ENCODE data around the gene CAMKMT.
"Not testable (repeated sequence)": the region's sequence is repeated elsewhere in the genome, so short reads cannot be mapped to it uniquely, and the experiment has no call there.

The CAMKMT gene

DNA sequence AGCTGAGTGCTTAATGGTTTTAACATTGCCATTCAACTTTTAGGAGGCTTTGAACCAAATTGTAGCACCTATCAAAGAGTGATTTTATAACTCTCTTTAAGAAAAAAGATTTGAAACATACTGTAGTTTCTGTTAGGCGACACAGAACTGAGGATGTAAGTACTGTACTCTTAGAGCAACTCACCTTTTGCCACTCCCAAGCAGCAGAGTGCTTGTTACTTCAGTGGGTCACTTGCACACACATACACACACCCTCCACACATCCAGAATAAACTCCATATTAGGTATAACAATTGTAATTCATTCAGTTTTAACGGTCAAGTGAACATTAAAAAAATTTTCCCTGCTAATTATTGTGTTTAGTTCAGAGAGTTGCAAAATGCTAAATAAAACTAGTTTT lies 118.3 kb downstream of the CAMKMT start:
- Histone ChIP-seq H3K36me3 (ENCODE audit: control insufficient read depth, insufficient read depth, low read length) (no peaks in the 10 kb centered on the region), H3K4me1 (ENCODE audit: control insufficient read depth, insufficient read depth, low read length) (peaks cover 4% of the 10 kb centered on the region), H3K9me3 (ENCODE audit: control insufficient read depth, insufficient read depth, low read length) (no peaks in the 10 kb centered on the region), H3K27me3 (ENCODE audit: control insufficient read depth, insufficient read depth, low read length) (no peaks in the 10 kb centered on the region), H3K9ac (ENCODE audit: low read depth, low read length) (no peak overlapping the region), H3K4me3 (ENCODE audit: low read depth, low read length) (no peak overlapping the region)

DNA sequence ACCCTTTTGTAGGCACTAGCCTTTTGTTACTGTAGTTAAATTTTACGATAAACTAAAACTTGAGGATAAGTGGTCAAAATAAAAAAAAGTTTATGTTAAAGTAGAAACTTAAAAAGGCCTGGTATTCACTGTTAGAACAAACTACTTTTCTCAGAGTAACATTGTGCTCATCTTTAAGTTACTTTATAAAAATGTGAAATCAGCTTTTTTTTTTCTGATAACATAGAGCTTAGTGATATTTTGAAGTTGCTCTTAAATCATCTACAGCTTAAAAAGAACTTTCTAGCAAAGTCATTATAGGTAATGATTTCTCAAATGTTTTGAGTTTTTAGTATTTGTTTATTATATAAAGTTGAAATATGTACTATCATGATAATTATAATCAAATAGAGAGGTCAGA lies 125.3 kb downstream of the CAMKMT start:
- Histone ChIP-seq H3K4me3 (ENCODE audit: low read depth, low read length) (no peak overlapping the region), H3K9ac (ENCODE audit: low read depth, low read length) (no peak overlapping the region), H3K27me3 (ENCODE audit: control insufficient read depth, insufficient read depth, low read length) (no peaks in the 10 kb centered on the region), H3K36me3 (ENCODE audit: control insufficient read depth, insufficient read depth, low read length) (no peaks in the 10 kb centered on the region), H3K9me3 (ENCODE audit: control insufficient read depth, insufficient read depth, low read length) (no peaks in the 10 kb centered on the region), H3K4me1 (ENCODE audit: control insufficient read depth, insufficient read depth, low read length) (no peaks in the 10 kb centered on the region)

DNA sequence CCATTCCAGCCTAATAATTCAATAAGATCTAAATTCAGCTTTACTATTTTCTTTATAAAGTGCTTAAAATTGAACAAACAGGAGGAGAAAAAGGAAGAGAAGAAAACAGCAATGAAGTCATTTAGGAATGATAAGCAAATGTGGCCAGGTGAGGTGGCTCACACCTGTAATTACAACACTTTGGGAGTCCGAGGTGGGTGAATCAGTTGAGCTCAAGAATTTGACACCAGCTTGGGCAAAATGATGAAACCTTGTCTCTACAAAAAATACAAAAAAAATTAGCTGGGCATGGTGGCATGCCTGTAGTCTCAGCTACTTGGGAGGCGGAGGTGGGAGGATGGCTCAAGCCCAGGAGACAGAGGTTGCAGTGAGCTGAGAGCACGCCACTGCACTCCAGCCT lies 129.0 kb downstream of the CAMKMT start:
- Histone ChIP-seq H3K4me1 (ENCODE audit: control insufficient read depth, insufficient read depth, low read length) (no peaks in the 10 kb centered on the region), H3K36me3 (ENCODE audit: control insufficient read depth, insufficient read depth, low read length) (no peaks in the 10 kb centered on the region), H3K4me3 (ENCODE audit: low read depth, low read length) (no peak overlapping the region), H3K27me3 (ENCODE audit: control insufficient read depth, insufficient read depth, low read length) (no peaks in the 10 kb centered on the region), H3K9ac (ENCODE audit: low read depth, low read length) (no peak overlapping the region), H3K9me3 (ENCODE audit: control insufficient read depth, insufficient read depth, low read length) (no peaks in the 10 kb centered on the region)

DNA sequence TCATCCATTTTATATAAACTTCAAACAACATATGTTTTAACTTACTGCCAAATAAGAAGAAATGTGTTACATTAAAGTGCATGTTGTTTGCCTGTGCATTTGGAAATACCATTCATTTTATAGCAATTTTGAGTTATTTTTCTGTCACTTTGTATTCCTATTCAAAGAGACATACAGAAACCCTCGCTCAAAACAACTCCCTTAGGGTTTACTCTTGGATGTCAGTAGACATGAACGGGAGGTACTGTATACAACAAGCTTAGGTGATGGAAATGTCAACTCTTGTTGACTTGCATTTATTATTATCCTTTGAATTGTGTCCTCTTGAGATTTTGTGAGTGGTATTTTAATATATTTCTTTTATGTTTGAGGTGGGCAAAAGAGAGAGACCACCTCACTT lies 132.3 kb downstream of the CAMKMT start:
- H3K36me3 ChIP-seq (ENCODE audit: control insufficient read depth, insufficient read depth, low read length), result no peaks in the 10 kb centered on the region
- H3K9me3 ChIP-seq (ENCODE audit: control insufficient read depth, insufficient read depth, low read length), result no peaks in the 10 kb centered on the region
- H3K27me3 ChIP-seq (ENCODE audit: control insufficient read depth, insufficient read depth, low read length), result no peaks in the 10 kb centered on the region
- no peak overlapping the region for H3K9ac ChIP-seq (ENCODE audit: low read depth, low read length)
- peaks cover 7% of the 10 kb centered on the region for H3K4me1 ChIP-seq (ENCODE audit: control insufficient read depth, insufficient read depth, low read length)
- no peak overlapping the region for H3K4me3 ChIP-seq (ENCODE audit: low read depth, low read length)

DNA sequence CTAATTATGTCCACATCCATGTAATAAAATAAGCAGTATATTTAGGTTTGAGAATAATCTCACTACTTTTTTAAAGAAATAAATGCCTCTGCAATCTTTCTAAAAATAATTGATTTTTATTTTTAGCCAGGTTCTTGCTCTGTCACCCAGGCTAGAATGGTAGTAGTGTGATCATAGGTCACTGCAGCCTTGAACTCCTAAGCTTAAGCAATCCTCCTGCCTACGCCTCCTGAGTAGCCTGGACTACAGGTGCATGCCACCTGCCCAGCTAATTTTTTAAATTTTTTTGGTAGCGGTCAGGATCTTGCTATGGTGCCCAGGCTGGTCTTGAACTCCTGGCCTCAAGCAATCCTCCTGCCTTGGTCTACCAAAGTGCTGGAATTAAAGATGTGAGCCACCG lies 133.3 kb downstream of the CAMKMT start:
- no peak overlapping the region for H3K9ac ChIP-seq (ENCODE audit: low read depth, low read length)
- H3K4me3 ChIP-seq (ENCODE audit: low read depth, low read length), result no peak overlapping the region
- H3K9me3 ChIP-seq (ENCODE audit: control insufficient read depth, insufficient read depth, low read length), result no peaks in the 10 kb centered on the region
- no peaks in the 10 kb centered on the region for H3K36me3 ChIP-seq (ENCODE audit: control insufficient read depth, insufficient read depth, low read length)
- no peaks in the 10 kb centered on the region for H3K27me3 ChIP-seq (ENCODE audit: control insufficient read depth, insufficient read depth, low read length)
- H3K4me1 ChIP-seq (ENCODE audit: control insufficient read depth, insufficient read depth, low read length), result peaks cover 10% of the 10 kb centered on the region

DNA sequence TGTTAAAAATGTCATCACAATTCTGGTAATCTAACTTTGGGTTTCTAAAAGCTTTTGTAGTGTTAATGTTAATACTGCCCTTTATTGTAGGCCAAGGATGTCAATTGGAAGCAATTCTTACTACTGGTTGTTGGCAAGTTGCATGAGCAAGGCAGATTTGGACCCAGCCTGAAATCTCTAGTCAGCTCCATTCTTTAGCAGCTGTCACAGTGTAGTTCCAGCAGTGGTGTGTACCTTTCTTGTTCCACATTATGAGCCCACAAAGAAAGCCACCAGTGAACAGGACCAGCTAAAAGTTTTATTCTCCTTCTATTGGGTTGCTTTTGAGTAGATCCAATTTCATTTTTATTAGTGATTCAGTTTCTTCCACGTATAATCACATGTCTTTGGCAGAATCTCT lies 133.8 kb downstream of the CAMKMT start:
- Histone ChIP-seq H3K9ac (ENCODE audit: low read depth, low read length) (no peak overlapping the region), H3K4me1 (ENCODE audit: control insufficient read depth, insufficient read depth, low read length) (peaks cover 10% of the 10 kb centered on the region), H3K4me3 (ENCODE audit: low read depth, low read length) (no peak overlapping the region)

DNA sequence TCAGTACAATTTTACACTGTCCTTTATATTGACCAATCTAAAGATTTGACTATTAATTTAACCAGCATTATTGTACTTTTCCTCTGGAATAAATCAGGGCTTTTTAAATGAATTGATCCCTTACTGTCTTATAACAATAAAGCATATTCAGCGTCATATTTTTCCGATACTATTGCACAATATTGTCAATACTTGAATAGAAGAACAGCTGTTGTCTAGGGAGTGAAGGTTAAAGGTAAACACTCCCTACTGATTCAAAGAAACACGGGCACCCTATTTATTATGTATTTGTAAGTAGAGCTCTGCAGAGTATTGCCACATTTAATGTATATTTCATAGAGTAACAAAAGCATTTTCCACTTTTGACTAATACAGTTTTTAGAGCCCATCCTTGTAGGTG lies 134.4 kb downstream of the CAMKMT start:
- H3K4me3 ChIP-seq (ENCODE audit: low read depth, low read length), result no peak overlapping the region
- H3K36me3 ChIP-seq (ENCODE audit: control insufficient read depth, insufficient read depth, low read length), result no peaks in the 10 kb centered on the region
- H3K9ac ChIP-seq (ENCODE audit: low read depth, low read length), result no peak overlapping the region
- no peaks in the 10 kb centered on the region for H3K9me3 ChIP-seq (ENCODE audit: control insufficient read depth, insufficient read depth, low read length)
- H3K27me3 ChIP-seq (ENCODE audit: control insufficient read depth, insufficient read depth, low read length), result no peaks in the 10 kb centered on the region
- peaks cover 10% of the 10 kb centered on the region for H3K4me1 ChIP-seq (ENCODE audit: control insufficient read depth, insufficient read depth, low read length)

More for the DNA sequence above, 133.8 kb downstream of the CAMKMT start:
- Histone ChIP-seq H3K9me3 (ENCODE audit: control insufficient read depth, insufficient read depth, low read length) (no peaks in the 10 kb centered on the region), H3K27me3 (ENCODE audit: control insufficient read depth, insufficient read depth, low read length) (no peaks in the 10 kb centered on the region), H3K36me3 (ENCODE audit: control insufficient read depth, insufficient read depth, low read length) (no peaks in the 10 kb centered on the region)

DNA sequence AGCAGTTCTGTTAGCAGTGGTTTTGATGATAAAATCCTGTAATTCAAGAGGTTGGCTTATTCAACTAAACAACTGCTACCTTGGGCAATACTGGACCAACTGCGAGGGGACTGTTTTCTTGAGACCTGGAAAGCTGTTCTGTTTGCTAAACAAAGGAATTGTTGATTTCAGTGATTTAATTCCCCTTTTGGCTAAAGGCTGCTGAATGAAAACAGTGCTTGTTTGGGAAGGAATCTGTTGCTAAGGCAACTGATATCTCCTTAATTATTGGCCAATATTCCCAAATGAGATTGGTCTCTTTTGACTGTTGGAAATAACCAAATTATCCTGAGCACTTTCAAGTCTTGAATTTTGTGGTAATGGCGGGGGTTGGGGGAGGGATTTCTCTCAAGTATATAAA lies 136.8 kb downstream of the CAMKMT start:
- H3K9me3 ChIP-seq (ENCODE audit: control insufficient read depth, insufficient read depth, low read length), result no peaks in the 10 kb centered on the region
- H3K4me3 ChIP-seq (ENCODE audit: low read depth, low read length), result no peak overlapping the region
- no peak overlapping the region for H3K9ac ChIP-seq (ENCODE audit: low read depth, low read length)
- H3K27me3 ChIP-seq (ENCODE audit: control insufficient read depth, insufficient read depth, low read length), result no peaks in the 10 kb centered on the region
- no peaks in the 10 kb centered on the region for H3K36me3 ChIP-seq (ENCODE audit: control insufficient read depth, insufficient read depth, low read length)
- H3K4me1 ChIP-seq (ENCODE audit: control insufficient read depth, insufficient read depth, low read length), result peaks cover 13% of the 10 kb centered on the region

DNA sequence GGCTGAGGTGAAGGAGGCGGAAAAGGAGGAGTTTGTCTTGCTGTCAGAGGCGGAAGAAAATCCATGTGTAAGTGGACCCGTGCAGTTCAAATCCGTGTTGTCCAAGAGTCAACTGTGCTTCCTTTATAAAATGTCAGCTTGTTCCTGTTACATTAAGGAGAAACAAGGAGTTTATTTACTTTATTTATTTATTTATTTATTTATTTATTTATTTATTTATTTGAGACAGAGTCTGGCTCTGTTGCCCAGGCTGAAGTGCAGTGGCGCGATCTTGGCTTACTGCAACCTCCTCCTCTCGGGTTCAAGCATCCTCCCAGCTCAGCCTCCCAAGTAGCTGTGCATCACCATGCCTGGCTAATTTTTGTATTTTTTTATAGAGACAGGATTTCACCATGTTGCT lies 143.9 kb downstream of the CAMKMT start:
- not testable (repeated sequence) for H3K9me3 ChIP-seq (ENCODE audit: control insufficient read depth, insufficient read depth, low read length); H3K36me3 ChIP-seq (ENCODE audit: control insufficient read depth, insufficient read depth, low read length); H3K27me3 ChIP-seq (ENCODE audit: control insufficient read depth, insufficient read depth, low read length); H3K4me1 ChIP-seq (ENCODE audit: control insufficient read depth, insufficient read depth, low read length); H3K9ac ChIP-seq (ENCODE audit: low read depth, low read length); H3K4me3 ChIP-seq (ENCODE audit: low read depth, low read length)

DNA sequence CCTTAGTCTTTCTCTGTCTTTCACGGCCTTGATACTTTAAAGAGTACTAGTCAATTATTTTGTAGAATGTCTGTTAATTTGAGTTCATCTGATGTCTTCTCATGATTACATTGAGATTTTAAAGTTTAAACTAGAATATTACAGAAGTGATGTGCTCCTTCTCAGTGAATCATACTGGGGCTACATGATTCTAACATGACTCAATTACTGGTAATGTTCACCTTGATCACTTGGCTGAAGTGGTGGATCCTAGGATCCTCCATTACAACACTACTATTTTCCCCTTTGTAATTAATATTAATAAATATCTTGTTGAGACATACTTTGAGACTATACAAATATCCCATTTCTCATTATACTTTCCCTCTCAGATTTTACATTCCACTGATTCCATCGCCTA lies 148.5 kb downstream of the CAMKMT start:
- Histone ChIP-seq H3K4me3 (ENCODE audit: low read depth, low read length) (no peak overlapping the region), H3K9me3 (ENCODE audit: control insufficient read depth, insufficient read depth, low read length) (no peaks in the 10 kb centered on the region), H3K9ac (ENCODE audit: low read depth, low read length) (no peak overlapping the region), H3K27me3 (ENCODE audit: control insufficient read depth, insufficient read depth, low read length) (no peaks in the 10 kb centered on the region), H3K36me3 (ENCODE audit: control insufficient read depth, insufficient read depth, low read length) (no peaks in the 10 kb centered on the region), H3K4me1 (ENCODE audit: control insufficient read depth, insufficient read depth, low read length) (peaks cover 7% of the 10 kb centered on the region)

DNA sequence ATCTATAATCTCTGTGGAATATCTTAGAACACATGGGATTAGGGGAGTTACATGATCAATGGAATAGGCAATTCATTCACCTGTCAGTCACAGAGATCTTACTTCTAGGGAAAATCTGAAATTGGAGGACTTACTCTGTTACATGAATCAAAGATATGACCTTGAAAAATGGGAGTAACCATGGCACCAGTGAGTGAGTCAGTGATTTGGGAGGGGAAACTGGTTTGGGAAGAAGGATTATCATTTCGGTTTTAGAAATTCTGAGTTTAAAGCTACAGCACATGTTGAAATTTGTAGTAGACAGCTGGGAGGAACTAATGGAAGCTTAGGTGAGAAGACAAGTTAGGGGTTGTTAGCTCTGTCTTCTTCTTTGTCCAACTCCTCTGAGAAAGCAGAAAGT lies 153.7 kb downstream of the CAMKMT start:
- H3K9me3 ChIP-seq (ENCODE audit: control insufficient read depth, insufficient read depth, low read length), result no peaks in the 10 kb centered on the region
- H3K4me3 ChIP-seq (ENCODE audit: low read depth, low read length), result no peak overlapping the region
- no peak overlapping the region for H3K9ac ChIP-seq (ENCODE audit: low read depth, low read length)
- H3K27me3 ChIP-seq (ENCODE audit: control insufficient read depth, insufficient read depth, low read length), result no peaks in the 10 kb centered on the region
- peaks cover 4% of the 10 kb centered on the region for H3K4me1 ChIP-seq (ENCODE audit: control insufficient read depth, insufficient read depth, low read length)
- no peaks in the 10 kb centered on the region for H3K36me3 ChIP-seq (ENCODE audit: control insufficient read depth, insufficient read depth, low read length)

DNA sequence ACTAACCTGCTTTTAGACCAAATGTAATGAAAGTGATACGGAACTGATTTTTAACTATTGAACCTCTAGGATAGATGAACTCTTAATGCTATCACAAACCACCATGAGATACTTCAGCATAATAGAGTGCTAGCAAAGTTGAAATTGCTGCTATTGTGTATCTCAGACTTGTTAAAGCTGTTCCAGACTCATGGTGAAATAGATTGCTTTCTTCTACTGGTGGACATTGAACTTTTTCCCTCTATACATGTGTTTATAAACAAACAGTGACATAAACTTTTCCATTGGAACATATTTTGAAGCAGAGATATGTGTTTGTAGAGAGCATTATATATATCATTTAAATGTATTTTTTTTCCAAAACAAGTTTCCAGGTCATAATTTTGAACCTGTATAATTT lies 157.3 kb downstream of the CAMKMT start:
- H3K4me1 ChIP-seq (ENCODE audit: control insufficient read depth, insufficient read depth, low read length), result peaks cover 4% of the 10 kb centered on the region
- H3K27me3 ChIP-seq (ENCODE audit: control insufficient read depth, insufficient read depth, low read length), result no peaks in the 10 kb centered on the region
- no peak overlapping the region for H3K4me3 ChIP-seq (ENCODE audit: low read depth, low read length)

DNA sequence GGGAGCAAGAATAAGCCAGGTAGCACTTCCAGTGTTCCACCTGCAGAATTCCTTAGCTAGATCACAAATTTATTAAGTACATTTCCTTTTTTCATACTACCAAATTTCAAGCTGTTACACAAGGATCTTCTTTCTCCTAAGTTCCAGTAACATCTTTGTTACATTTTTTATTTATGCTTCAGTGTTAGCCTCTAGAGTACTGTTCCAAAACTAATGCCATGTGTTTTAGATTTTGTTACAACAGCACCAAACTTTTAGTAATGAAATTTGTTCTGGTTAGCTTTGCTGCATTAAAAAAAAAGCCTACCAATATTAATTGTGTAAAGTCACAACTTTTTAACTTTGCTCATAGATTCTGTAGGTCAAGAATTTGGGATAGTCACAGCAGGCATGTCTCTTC lies 161.1 kb downstream of the CAMKMT start:
- H3K9me3 ChIP-seq (ENCODE audit: control insufficient read depth, insufficient read depth, low read length), result peaks cover 3% of the 10 kb centered on the region
- no peak overlapping the region for H3K9ac ChIP-seq (ENCODE audit: low read depth, low read length)
- H3K27me3 ChIP-seq (ENCODE audit: control insufficient read depth, insufficient read depth, low read length), result no peaks in the 10 kb centered on the region
- no peaks in the 10 kb centered on the region for H3K4me1 ChIP-seq (ENCODE audit: control insufficient read depth, insufficient read depth, low read length)
- H3K36me3 ChIP-seq (ENCODE audit: control insufficient read depth, insufficient read depth, low read length), result no peaks in the 10 kb centered on the region
- H3K4me3 ChIP-seq (ENCODE audit: low read depth, low read length), result no peak overlapping the region

More for the DNA sequence above, 157.3 kb downstream of the CAMKMT start:
- Histone ChIP-seq H3K36me3 (ENCODE audit: control insufficient read depth, insufficient read depth, low read length) (no peaks in the 10 kb centered on the region), H3K9me3 (ENCODE audit: control insufficient read depth, insufficient read depth, low read length) (peaks cover 3% of the 10 kb centered on the region), H3K9ac (ENCODE audit: low read depth, low read length) (no peak overlapping the region)

All from iPS-15b (cell line).